Measurements from ENCODE around the gene TNFRSF11A.

DNA sequence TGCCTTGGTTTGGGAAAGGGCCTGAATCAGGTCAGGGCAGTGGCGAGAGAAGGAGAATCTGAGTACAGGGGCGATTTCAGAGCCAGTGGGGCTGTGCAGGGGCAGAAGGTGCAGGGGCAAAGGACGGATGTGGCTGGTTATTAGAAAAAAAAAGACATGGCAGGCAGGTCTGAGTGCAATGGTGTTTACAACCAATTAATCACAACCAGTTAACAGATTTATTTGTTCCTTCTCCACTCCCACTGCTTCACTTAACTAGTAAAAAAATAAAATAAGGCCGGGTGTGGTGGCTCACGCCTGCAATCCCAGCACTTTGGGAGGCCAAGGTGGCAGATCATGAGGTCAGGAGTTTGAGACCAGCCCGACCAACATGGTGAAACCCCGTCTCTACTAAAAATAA lies 5.5 kb downstream of the TNFRSF11A start:
- TF ChIP-seq, protein P1, sequence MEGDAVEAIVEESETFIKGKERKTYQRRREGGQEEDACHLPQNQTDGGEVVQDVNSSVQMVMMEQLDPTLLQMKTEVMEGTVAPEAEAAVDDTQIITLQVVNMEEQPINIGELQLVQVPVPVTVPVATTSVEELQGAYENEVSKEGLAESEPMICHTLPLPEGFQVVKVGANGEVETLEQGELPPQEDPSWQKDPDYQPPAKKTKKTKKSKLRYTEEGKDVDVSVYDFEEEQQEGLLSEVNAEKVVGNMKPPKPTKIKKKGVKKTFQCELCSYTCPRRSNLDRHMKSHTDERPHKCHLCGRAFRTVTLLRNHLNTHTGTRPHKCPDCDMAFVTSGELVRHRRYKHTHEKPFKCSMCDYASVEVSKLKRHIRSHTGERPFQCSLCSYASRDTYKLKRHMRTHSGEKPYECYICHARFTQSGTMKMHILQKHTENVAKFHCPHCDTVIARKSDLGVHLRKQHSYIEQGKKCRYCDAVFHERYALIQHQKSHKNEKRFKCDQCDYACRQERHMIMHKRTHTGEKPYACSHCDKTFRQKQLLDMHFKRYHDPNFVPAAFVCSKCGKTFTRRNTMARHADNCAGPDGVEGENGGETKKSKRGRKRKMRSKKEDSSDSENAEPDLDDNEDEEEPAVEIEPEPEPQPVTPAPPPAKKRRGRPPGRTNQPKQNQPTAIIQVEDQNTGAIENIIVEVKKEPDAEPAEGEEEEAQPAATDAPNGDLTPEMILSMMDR (IDR thresholded peaks at IDR 0.05; ENCODE audit: insufficient read depth, low read depth, low read length): no peak
- no peak for TF ChIP-seq EZH2 (IDR thresholded peaks at IDR 0.05; ENCODE audit: insufficient read depth, low read length)

All from astrocyte (in vitro differentiated cells and primary cell).